AG04449 (cell line): ENCODE measurements around the gene CDKN1A.
"Not testable (repeated sequence)": the region's sequence is repeated elsewhere in the genome, so short reads cannot be mapped to it uniquely, and the experiment has no call there.

Experiments
- CTCF ChIA-PET: fragments of 350-600 bp; formaldehyde crosslinking; extraction: SDS; loops from one replicate; lab custom pipeline; 2021; ENCODE audit warnings: antibody characterized with exemption; lab: Yijun Ruan, JAX
- POLR2A ChIA-PET: fragments of 400-600, 350-600 bp; formaldehyde crosslinking; extraction: SDS; loops from one replicate; lab custom pipeline; 2020; ENCODE audit warnings: antibody characterized with exemption, inconsistent platforms; lab: Yijun Ruan, JAX
- DNase-seq: peaks from one replicate; pipeline ENCODE4 v3.0.0-alpha.2; 2010; ENCODE audit warnings: low read depth, low spot score
- H3K4me3 ChIP-seq: 2 replicates; pipeline ENCODE4 v1.5.1; 2011; ENCODE audit warnings: low read depth, mild to moderate bottlenecking, control low read depth, low read length
- TF ChIP-seq, protein P1 (sequence below): IDR thresholded peaks from one replicate; pipeline ENCODE4 v1.5.1; 2011; ENCODE audit warnings: mild to moderate bottlenecking, moderate library complexity, low read length, control low read depth, inconsistent platforms; ENCODE audit not compliant: insufficient read depth; ENCODE audit errors: missing control alignments

Gene CDKN1A

GRCh38 chr6:36720251-36721141 lies 42.0 kb downstream of the CDKN1A start:
- TF ChIP-seq, protein P1, sequence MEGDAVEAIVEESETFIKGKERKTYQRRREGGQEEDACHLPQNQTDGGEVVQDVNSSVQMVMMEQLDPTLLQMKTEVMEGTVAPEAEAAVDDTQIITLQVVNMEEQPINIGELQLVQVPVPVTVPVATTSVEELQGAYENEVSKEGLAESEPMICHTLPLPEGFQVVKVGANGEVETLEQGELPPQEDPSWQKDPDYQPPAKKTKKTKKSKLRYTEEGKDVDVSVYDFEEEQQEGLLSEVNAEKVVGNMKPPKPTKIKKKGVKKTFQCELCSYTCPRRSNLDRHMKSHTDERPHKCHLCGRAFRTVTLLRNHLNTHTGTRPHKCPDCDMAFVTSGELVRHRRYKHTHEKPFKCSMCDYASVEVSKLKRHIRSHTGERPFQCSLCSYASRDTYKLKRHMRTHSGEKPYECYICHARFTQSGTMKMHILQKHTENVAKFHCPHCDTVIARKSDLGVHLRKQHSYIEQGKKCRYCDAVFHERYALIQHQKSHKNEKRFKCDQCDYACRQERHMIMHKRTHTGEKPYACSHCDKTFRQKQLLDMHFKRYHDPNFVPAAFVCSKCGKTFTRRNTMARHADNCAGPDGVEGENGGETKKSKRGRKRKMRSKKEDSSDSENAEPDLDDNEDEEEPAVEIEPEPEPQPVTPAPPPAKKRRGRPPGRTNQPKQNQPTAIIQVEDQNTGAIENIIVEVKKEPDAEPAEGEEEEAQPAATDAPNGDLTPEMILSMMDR = no peak
- H3K4me3 ChIP-seq = no peak overlapping the region
- ChIA-PET POLR2A (interaction anchor here (0.9 kb wide), 1 partner anchor 16 kb away, joined by 3 read pairs; no protein-coding TSS in a partner anchor), CTCF (interaction anchor here (0.9 to 18.0 kb wide), 3 partner anchors 11 to 276 kb away, joined by 3 to 179 read pairs (median 5); no protein-coding TSS in a partner anchor)
- no peak for DNase-seq

DNA sequence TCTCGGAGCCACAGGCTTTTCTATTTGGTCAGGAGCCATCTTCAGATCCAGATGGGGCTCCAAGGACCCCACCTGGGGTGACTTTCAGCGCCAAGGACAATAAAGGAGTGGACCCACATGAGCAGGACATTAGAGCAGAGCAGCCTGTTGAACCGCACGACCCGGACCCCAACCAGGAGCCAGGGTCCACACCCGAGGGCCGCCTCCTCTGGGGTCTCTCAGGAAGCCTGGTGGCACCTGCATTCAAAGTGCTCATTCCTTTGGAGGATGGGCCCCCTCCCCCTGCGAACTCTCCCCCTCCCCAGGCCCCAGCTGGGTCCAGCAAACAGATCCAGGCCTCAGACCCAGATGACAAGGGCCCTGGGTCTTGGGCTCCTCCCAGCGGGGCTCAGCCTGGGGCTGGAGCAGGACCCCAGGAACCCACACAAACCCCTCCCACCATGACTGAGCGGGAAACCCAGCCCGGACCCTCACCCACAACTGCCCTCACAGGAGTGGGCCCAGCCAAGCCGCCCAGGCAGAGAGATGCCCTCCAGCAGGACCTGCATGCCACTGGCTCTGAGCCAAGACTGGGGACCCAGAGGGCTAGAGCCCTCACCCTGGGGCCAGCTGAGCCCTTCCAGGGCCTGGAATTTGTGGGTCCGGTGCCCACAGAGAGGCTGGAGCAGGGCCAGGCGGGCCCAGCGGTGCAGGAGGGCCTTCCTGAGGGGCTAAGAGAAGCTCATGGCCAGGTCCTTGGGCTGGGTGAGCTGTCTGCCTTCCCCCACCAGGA lies 43.0 kb downstream of the CDKN1A start:
- POLR2A ChIA-PET = no interaction called here
- no peak for DNase-seq
- H3K4me3 ChIP-seq = no peak overlapping the region
- CTCF ChIA-PET = interaction anchor here (4.0 to 18.0 kb wide), 5 partner anchors 11 to 108 kb away, joined by 34 to 179 read pairs (median 39); no protein-coding TSS in a partner anchor
- TF ChIP-seq, protein P1 = no peak

DNA sequence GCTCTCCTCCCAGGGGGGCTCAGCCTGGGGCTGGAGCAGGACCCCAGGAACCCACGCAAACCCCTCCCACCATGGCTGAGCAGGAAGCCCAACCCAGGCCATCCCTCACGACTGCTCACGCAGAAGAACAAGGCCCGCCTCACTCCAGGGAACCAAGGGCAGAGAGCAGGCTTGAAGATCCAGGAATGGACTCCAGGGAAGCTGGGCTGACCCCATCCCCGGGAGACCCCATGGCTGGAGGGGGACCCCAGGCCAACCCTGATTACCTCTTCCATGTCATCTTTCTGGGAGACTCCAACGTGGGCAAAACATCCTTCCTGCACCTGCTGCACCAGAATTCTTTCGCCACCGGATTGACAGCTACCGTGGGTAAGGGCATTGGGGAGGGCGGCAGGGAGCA lies 43.9 kb downstream of the CDKN1A start:
- TF ChIP-seq, protein P1 = no peak
- DNase-seq = no peak
- CTCF ChIA-PET = interaction anchor here (0.9 to 18.0 kb wide), 7 partner anchors 12 to 108 kb away, joined by 3 to 179 read pairs (median 35); no protein-coding TSS in a partner anchor
- POLR2A ChIA-PET = no interaction called here
- H3K4me3 ChIP-seq = no peak overlapping the region

- TF ChIP-seq, protein P1 = no peak
- ChIA-PET CTCF (interaction anchor here (0.9 to 18.0 kb wide), 9 partner anchors 12 to 109 kb away, joined by 3 to 179 read pairs (median 34); no protein-coding TSS in a partner anchor), POLR2A (no interaction called here)
- no peak overlapping the region for H3K4me3 ChIP-seq
- no peak for DNase-seq
These were observed 44.4 kb downstream of the CDKN1A start for GRCh38 chr6:36722879-36723278.

DNA sequence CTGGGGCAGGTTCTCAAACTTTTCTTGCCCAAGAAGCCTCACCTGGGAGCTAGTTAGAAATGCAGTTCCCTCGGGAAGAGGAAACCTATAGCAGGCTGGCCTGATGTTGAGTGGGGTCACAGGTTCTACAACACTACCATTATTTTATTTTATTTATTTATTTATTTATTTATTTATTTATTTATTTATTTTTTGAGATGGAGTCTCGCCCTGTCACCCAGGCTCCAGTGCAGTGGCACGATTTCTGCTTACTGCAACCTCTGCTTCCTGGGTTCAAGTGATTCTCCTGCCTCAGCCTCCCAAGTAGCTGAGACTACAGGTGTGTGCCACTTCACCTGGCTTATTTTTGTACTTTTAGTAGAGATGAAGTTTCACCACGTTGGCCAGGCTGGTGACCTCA lies 45.5 kb downstream of the CDKN1A start:
- ChIA-PET POLR2A (interaction anchor here (1.0 kb wide), 1 partner anchor 45 kb away, joined by 3 read pairs; the partner anchor contains the start of gene CDKN1A), CTCF (interaction anchor here (0.6 to 18.0 kb wide), 28 partner anchors 9 to 322 kb away, joined by 3 to 179 read pairs (median 4); partner anchors contain the start of gene RAB44)
- not testable (repeated sequence) for H3K4me3 ChIP-seq, DNase-seq
